Hematopoietic multipotent progenitor cell treated with erythropoietin and hydrocortisone succinate and interleukin-3 and kit ligand, for 4 days (in vitro differentiated cells): Measurements from ENCODE around the gene CERK.
"Not testable (repeated sequence)": the region's sequence is repeated elsewhere in the genome, so short reads cannot be mapped to it uniquely, and the experiment has no call there.

Experiments used
- DNase-seq: peaks from one replicate; pipeline ENCODE4 v3.0.0-alpha.2; 2015

CERK gene

GRCh38 chr22:46659059-46659790, 78.8 kb downstream of the CERK start:
- DNase-seq: no peak

DNA sequence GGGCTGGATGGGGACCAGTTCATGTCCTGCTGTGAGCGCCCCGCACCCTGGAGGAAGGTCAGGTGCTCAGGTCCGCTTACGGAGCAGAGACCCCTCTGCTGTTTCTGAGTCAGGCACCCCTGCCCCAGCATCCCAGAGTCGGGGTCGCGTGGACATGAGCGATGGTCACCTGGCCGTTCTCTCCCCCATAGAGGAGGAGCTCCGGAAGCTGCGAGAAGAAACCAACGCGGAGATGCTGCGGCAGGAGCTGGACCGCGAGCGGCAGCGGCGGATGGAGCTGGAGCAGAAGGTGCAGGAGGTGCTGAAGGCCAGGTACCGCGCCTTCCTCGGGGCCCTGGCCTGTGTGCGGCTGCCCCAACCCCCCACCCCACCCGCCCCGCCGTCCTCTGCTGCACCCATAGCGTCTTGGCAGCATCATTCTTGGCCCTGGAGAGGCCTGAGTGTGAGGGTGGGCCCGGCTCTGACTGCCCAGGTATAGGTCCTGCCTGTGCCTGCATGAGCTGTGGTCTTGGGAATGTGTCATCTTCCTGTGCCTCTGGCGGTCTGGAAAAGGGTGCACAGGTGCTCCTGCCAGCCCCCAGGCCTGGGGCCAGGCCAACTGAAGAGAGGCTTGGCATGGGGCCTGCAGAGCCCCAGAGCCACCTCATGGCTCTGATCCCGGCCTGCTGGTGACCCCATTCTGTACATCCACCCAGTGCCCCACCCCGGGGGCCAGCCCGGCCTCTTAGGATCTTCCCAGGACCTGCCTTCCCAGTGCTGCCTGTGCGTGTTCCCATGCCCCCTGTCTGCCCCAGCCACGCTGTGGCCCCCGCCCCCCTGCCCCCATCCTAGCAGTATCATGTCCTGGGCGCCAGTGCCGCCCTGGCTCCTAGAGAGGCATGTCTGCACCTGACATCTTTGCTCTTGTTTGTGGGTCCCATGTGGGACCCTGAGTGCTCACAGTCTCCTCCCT, 79.8 kb downstream of the CERK start:
- no peak for DNase-seq

DNA sequence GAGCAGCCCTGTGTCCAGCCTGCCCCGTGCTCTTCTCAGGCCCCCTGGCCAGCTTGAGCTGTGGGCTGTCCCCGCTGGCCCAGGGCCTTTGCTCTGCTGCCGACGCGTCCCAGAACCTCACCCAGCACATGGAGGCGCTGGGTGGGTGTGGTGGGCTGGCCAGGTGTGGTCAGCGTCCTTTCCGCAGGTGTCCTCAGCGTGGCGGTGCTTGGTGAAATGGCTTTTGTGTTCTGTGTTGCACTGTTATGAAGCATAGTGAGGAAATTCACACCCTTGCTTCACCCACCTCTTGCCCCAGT, 80.4 kb downstream of the CERK start:
- no peak for DNase-seq

- no peak for DNase-seq
Observed at GRCh38 chr22:46656856-46657654, 81.0 kb downstream of the CERK start.

- no peak for DNase-seq
Observed at GRCh38 chr22:46655861-46656608, 82.0 kb downstream of the CERK start.

DNA sequence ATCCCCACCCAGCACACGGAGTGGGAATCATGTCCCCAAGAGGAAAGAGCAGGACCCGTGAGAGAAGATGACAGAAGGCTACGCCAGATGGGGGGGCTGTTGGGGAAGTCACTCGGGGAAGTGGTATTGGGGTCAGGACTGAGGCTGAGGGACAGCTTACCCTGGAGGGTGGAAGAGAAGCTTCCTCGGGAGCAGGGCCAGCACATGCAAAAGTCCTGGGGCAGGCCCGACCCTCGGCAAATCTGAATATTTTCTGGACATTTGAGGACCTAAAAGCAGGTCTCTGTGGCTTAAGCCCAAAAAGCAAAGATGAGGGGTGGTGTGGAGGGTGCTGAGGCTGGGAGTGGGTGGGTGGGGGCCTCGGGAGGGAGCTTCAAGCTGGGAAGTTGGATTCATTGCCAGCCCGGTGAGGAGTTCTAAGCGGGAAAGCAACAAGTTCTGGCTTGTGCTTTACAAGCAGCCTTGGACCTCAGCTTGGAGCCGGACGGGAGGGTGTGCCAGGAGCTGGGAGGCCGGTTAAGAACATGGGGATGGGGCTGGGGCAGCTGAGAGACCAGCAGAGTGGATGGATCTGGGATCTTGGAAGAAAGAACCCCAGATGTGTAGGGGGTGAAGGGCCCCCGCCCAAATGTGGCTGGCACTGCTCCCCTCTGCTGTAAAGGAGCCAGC, 83.0 kb downstream of the CERK start:
- no peak for DNase-seq

DNA sequence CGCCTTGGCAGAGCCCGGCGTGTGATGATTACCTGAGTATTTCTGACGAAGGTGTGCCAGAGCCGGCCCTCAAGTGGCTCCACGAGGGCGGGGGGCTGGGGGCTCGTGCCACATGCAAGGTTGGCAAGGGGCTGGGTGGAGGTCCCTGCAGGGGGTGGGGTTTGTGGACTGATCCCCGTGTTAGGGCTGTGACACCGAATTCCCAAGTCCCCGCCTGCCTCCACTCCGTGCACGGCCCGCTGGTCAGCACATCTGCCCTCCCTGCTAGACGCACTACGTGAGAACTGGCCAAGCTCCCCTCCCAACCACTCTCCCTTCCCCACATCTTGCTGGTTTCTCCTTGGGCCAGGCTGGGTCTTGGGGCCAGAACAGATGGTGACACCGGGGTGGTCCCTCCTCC, 83.6 kb downstream of the CERK start:
- no peak for DNase-seq

- peak; percentile 34 for DNase-seq
Observed at GRCh38 chr22:46653596-46653995, 84.5 kb downstream of the CERK start.

GRCh38 chr22:46652847-46653331, 85.2 kb downstream of the CERK start:
- DNase-seq: no peak

DNA sequence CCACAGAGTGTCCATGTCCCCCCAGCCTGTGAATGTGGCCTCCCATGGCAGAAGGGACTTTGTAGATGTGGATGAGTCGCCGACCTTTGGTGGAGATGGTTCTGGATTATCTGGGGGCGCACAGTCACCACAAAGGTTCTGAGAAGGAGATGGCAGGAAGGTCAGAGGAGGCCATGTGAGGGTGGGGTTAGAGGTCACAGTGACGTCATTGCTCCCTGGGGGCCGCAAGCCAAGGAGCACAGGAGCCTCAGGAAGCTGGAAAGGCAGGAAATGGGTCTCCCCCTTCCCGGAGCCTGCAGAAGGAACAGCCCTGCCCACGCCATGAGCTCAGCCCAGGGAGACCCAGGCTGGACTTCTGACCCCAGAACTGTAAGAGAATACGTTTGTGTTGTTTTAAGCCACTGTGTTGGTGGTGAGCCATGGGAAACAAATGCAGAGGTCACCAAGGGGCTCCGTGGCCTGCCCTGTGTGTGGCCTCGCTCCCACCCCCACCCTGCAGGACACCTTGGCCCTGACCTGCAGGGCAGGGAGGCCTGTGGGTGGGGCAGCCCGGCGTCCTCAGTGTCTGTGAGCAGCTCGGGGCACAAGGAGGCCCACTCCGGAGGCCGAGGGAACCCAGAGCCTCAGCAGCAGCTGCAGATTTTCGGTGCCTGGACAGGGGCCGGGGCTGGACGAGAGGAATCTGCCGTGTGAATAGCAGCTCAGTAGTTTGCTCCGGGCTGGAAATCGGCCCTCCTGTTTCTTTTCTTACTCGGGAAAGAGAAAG, 85.8 kb downstream of the CERK start:
- DNase-seq: no peak

DNA sequence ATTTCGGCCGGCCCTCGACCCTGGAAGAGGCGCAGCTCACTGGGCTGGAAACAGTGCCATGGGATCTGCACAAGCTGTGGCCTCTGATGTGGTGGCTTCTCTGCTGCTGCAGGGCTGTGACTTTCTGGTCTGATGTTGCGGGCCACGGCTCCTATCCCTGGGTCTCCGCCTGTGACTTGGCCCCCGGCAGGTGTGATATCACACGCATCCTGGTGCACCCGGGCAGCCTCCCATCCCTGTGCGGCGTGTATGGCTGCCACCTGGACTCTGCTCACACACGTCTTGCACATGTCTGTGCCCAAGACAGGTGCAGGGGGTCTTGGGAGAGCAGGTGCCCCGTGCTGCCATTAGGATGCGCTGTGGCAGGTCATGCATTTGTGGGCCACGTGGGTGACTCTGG, 86.7 kb downstream of the CERK start:
- DNase-seq: no peak

GRCh38 chr22:46650078-46650810, 87.8 kb downstream of the CERK start:
- DNase-seq: no peak

GRCh38 chr22:46649141-46650077, 88.6 kb downstream of the CERK start:
- DNase-seq: peak; percentile 70

- not testable (repeated sequence) for DNase-seq
Observed at GRCh38 chr22:46648225-46648820, 89.7 kb downstream of the CERK start.

GRCh38 chr22:46646531-46647215, 91.4 kb downstream of the CERK start:
- no peak for DNase-seq

DNA sequence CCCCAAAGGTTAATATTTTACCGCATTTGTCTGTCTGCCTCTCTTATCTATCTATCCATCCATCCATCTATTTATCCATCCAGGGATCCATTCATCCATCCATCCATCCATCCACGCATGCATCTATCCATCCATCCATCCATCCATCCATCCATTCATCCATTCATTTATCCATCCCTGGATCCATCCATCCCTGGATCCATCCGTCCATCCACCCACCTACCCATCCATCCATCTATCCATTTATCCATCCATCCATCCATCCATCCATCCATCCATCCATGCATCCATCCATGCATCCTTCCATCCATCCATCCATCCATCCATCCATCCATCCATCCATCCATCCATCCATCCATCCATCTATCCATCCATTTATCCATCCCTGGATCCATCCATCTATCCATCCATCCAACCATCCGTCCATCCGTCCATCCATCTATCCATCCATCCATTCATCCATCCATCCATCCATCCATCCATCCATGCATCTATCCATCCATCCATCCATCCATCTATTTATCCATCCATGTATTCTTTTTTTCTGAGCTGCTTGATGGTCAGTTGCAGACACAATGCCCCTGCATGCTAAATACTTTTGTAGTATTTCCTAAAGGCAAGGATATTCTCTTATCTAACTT, 95.1 kb downstream of the CERK start:
- DNase-seq: not testable (repeated sequence)

- no peak for DNase-seq
Observed at GRCh38 chr22:46641811-46642266, 96.2 kb downstream of the CERK start.
